ENCODE measurements around the gene MAN2A1. TPM values are rescaled to one million over a fixed set of nuclear protein-coding genes. Genes with fewer than 3 reads are reported as not detected.

MAN2A1 gene
- polyA plus RNA-seq, 1 donor (not counting 4 experiments of a cell fraction or from before 2014, with no cell fraction given): 63.8 TPM

DNA sequence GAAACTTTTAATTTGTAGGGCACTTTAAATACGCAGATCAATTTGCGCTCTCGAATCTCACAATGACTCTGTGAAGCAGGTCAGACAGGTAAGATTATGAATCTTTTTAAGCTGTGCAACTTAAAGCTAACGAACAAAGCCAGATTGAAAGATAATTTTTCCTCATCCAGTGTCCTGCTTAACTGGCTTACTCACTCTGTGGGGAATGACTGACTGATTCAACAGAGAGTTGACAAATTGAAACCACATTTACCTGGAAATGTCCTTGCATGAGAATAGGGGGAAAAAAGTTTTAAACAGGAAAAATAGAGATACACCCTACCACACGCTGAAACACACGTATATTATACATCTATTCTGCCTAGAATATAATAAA, 187.9 kb downstream of the MAN2A1 start:
- Histone ChIP-seq H3K9me1 (ENCODE audit: control insufficient read depth, extremely low read depth, insufficient read depth, low read length) (no peaks in the 10 kb centered on the region), H3K4me3 (ENCODE audit: control insufficient read depth in 2 of 3, extremely low read depth in 1 of 3, insufficient read depth in 2 of 3, low read depth in 1 of 3, low read length in 3 of 3) (no peak overlapping the region), H3K27ac (ENCODE audit: control insufficient read depth, insufficient read depth, low read length) (no peak overlapping the region), H3K4me1 (ENCODE audit: control insufficient read depth, extremely low read depth, insufficient read depth, low read length) (peaks cover 9% of the 10 kb centered on the region), H3K9ac (ENCODE audit: control insufficient read depth, extremely low read depth, insufficient read depth, low read length) (no peak overlapping the region), H3K79me2 (ENCODE audit: control insufficient read depth, insufficient read depth, low read length) (no peaks in the 10 kb centered on the region), H3K9me3 (ENCODE audit: control insufficient read depth, low read depth, low read length) (no peaks in the 10 kb centered on the region), H3K27me3 (ENCODE audit: control insufficient read depth, extremely low read depth, insufficient read depth, low read length) (no peaks in the 10 kb centered on the region), H2AFZ (ENCODE audit: control insufficient read depth, low read length) (no peak overlapping the region), H4K20me1 (ENCODE audit: control insufficient read depth, extremely low read depth, insufficient read depth, low read length) (no peaks in the 10 kb centered on the region), H3K36me3 (ENCODE audit: control insufficient read depth in 2 of 2, extremely low read depth in 1 of 2, insufficient read depth in 2 of 2, low read length in 2 of 2) (no peaks in the 10 kb centered on the region), H3K4me2 (ENCODE audit: control insufficient read depth, extremely low read depth, insufficient read depth, low read depth, low read length) (no peak overlapping the region)
- FAIRE-seq: no peak
- TF ChIP-seq EZH2 (IDR thresholded peaks at IDR 0.05; ENCODE audit: low read length): no peak
- TF ChIP-seq, protein P1, sequence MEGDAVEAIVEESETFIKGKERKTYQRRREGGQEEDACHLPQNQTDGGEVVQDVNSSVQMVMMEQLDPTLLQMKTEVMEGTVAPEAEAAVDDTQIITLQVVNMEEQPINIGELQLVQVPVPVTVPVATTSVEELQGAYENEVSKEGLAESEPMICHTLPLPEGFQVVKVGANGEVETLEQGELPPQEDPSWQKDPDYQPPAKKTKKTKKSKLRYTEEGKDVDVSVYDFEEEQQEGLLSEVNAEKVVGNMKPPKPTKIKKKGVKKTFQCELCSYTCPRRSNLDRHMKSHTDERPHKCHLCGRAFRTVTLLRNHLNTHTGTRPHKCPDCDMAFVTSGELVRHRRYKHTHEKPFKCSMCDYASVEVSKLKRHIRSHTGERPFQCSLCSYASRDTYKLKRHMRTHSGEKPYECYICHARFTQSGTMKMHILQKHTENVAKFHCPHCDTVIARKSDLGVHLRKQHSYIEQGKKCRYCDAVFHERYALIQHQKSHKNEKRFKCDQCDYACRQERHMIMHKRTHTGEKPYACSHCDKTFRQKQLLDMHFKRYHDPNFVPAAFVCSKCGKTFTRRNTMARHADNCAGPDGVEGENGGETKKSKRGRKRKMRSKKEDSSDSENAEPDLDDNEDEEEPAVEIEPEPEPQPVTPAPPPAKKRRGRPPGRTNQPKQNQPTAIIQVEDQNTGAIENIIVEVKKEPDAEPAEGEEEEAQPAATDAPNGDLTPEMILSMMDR (optimal IDR thresholded peaks at IDR 0.05 in 1 of 3, IDR thresholded peaks at IDR 0.05 in 1 of 3, conservative IDR thresholded peaks at IDR 0.05 in 1 of 3; ENCODE audit: extremely low read depth in 1 of 3, insufficient read depth in 2 of 3, low read length in 3 of 3): no peak
- DNase-seq (ENCODE audit: low read depth, low spot score): no peak
- dilution Hi-C loops (cut with MboI; ENCODE audit: extremely low pct_ligation_motif_present, low sequenced_read_pairs): no loop called here

- peak; percentile 34 for FAIRE-seq
- no peak for DNase-seq (ENCODE audit: low read depth, low spot score)
- H3K4me3 ChIP-seq (ENCODE audit: control insufficient read depth in 2 of 3, extremely low read depth in 1 of 3, insufficient read depth in 2 of 3, low read depth in 1 of 3, low read length in 3 of 3): no peak overlapping the region
- no peak for TF ChIP-seq EZH2 (IDR thresholded peaks at IDR 0.05; ENCODE audit: low read length)
- TF ChIP-seq, protein P1 (optimal IDR thresholded peaks at IDR 0.05 in 1 of 3, IDR thresholded peaks at IDR 0.05 in 1 of 3, conservative IDR thresholded peaks at IDR 0.05 in 1 of 3; ENCODE audit: extremely low read depth in 1 of 3, insufficient read depth in 2 of 3, low read length in 3 of 3): no peak
- H3K4me1 ChIP-seq (ENCODE audit: control insufficient read depth, extremely low read depth, insufficient read depth, low read length): peaks cover 9% of the 10 kb centered on the region
- H3K9ac ChIP-seq (ENCODE audit: control insufficient read depth, extremely low read depth, insufficient read depth, low read length): no peak overlapping the region
- no peaks in the 10 kb centered on the region for H3K9me3 ChIP-seq (ENCODE audit: control insufficient read depth, low read depth, low read length)
- no peaks in the 10 kb centered on the region for H3K79me2 ChIP-seq (ENCODE audit: control insufficient read depth, insufficient read depth, low read length)
- no peaks in the 10 kb centered on the region for H3K36me3 ChIP-seq (ENCODE audit: control insufficient read depth in 2 of 2, extremely low read depth in 1 of 2, insufficient read depth in 2 of 2, low read length in 2 of 2)
- H2AFZ ChIP-seq (ENCODE audit: control insufficient read depth, low read length): no peak overlapping the region
- dilution Hi-C loops (cut with MboI; ENCODE audit: extremely low pct_ligation_motif_present, low sequenced_read_pairs): no loop called here
- H3K27ac ChIP-seq (ENCODE audit: control insufficient read depth, insufficient read depth, low read length): no peak overlapping the region
- no peak overlapping the region for H3K4me2 ChIP-seq (ENCODE audit: control insufficient read depth, extremely low read depth, insufficient read depth, low read depth, low read length)
- H3K27me3 ChIP-seq (ENCODE audit: control insufficient read depth, extremely low read depth, insufficient read depth, low read length): no peaks in the 10 kb centered on the region
- no peaks in the 10 kb centered on the region for H4K20me1 ChIP-seq (ENCODE audit: control insufficient read depth, extremely low read depth, insufficient read depth, low read length)
- H3K9me1 ChIP-seq (ENCODE audit: control insufficient read depth, extremely low read depth, insufficient read depth, low read length): no peaks in the 10 kb centered on the region
Observed at GRCh38 chr5:109878887-109879286, 189.2 kb downstream of the MAN2A1 start.

All from keratinocyte (primary cell).